ENCODE measurements around the gene NMT2. TPM values are rescaled to one million over a fixed set of nuclear protein-coding genes. Genes with fewer than 3 reads are reported as not detected.

NMT2 gene
- total RNA-seq, 1 experiment from 2014 or later: 11.8 TPM

DNA sequence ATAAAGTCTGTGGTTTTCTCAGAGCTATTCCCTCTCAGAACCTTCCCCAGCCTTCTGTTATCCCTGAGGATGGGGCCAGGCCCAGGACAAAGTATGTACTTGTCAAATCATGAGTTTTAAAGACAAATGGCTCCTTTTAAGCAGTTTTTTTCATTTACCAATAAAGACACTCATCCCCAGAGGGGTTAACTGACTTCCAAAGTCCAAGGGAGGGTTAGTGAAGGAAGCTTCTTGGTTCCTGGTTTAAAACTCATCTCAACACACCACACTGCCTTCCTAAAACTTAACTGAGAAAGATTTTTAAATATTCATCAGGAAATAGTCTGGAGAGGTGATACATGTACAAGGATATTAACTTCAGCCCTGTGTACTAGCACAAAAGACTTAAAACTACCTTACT is 15.9 kb downstream of the NMT2 start:
- H3K79me1 ChIP-seq (ENCODE audit: insufficient read depth, low read depth, low read length, poor library complexity, severe bottlenecking): no peaks in the 10 kb centered on the region
- no peaks in the 10 kb centered on the region for H3K27me3 ChIP-seq (ENCODE audit: insufficient read depth, low read length)
- H3T11ph ChIP-seq (ENCODE audit: low read length): no peak overlapping the region
- no peak overlapping the region for H2BK20ac ChIP-seq (ENCODE audit: low read depth, low read length, poor library complexity, severe bottlenecking)
- H3K14ac ChIP-seq (ENCODE audit: insufficient read depth, low read length): no peak overlapping the region
- TF ChIP-seq CTCF (conservative IDR thresholded peaks at IDR 0.05): no peak
- no peak overlapping the region for H2BK120ac ChIP-seq (ENCODE audit: low read depth, low read length, poor library complexity, severe bottlenecking)
- H3K23ac ChIP-seq (ENCODE audit: insufficient read length, low read depth, low read length): no peak overlapping the region
- DNase-seq: no peak
- no peak overlapping the region for H2BK12ac ChIP-seq (ENCODE audit: insufficient read length, low read depth, low read length)
- no peaks in the 10 kb centered on the region for H3K4me1 ChIP-seq (ENCODE audit: insufficient read depth, low read length)
- no peak overlapping the region for H2BK5ac ChIP-seq (ENCODE audit: insufficient read length, low read length)
- no peaks in the 10 kb centered on the region for H4K20me1 ChIP-seq (ENCODE audit: control insufficient read depth, insufficient read depth, insufficient read length)
- no peak overlapping the region for H3K56ac ChIP-seq (ENCODE audit: insufficient read length, low read depth, low read length)
- H2AK5ac ChIP-seq (ENCODE audit: insufficient read length, low read length): no peak overlapping the region
- H4K91ac ChIP-seq (ENCODE audit: insufficient read length, low read depth, low read length): no peak overlapping the region
- no peak overlapping the region for H3K9ac ChIP-seq (ENCODE audit: extremely low read depth, insufficient read length, low read length)
- Mint-ChIP-seq H3K27ac (no peak overlapping the region), H3K36me3 (ENCODE audit: insufficient read depth in 1 of 3, low read depth in 3 of 3) (peaks cover 0 to 5% (median 0%) of the 10 kb centered on the region in 3 experiments; a peak in 1 of 7 replicates), H3K4me3 (no peak overlapping the region), H3K27me3 (ENCODE audit: low read depth) (no peaks in the 10 kb centered on the region), H3K9me3 (no peaks in the 10 kb centered on the region; a peak in 1 of 5 replicates), H3K4me1 (no peaks in the 10 kb centered on the region)
- no peak overlapping the region for H3K4me2 ChIP-seq (ENCODE audit: insufficient read depth, insufficient read length, low read length)
- H2AFZ ChIP-seq (ENCODE audit: low read length): no peak overlapping the region
- H3K18ac ChIP-seq (ENCODE audit: insufficient read length, low read depth, low read length): no peak overlapping the region
- H4K5ac ChIP-seq (ENCODE audit: insufficient read length, low read depth, low read length): no peak overlapping the region
- no peak overlapping the region for H4K8ac ChIP-seq (replicated peaks; ENCODE audit: insufficient read length, low read depth, low read length)
- H3K23me2 ChIP-seq (ENCODE audit: insufficient read length, low read depth, low read length, poor library complexity, severe bottlenecking): no peaks in the 10 kb centered on the region
- no peak overlapping the region for H3K4ac ChIP-seq (ENCODE audit: low read depth, low read length)
- no peak overlapping the region for H2BK15ac ChIP-seq (ENCODE audit: low read depth, low read length)
- no peaks in the 10 kb centered on the region for H3K9me3 ChIP-seq (ENCODE audit: control insufficient read depth, low read depth, low read length)
- H3K79me2 ChIP-seq (ENCODE audit: insufficient read depth, low read length): peaks cover 3% of the 10 kb centered on the region; the same call in 1 of the 2 replicates
- no peak overlapping the region for H3K27ac ChIP-seq (ENCODE audit: insufficient read length, low read depth, low read length)
